IPS-18a (cell line): Measurements from ENCODE around the gene TSHR.
"Not testable (repeated sequence)": the region's sequence is repeated elsewhere in the genome, so short reads cannot be mapped to it uniquely, and the experiment has no call there.

Source experiments
- H3K27ac ChIP-seq: one replicate; pipeline ENCODE4 v1.5.1; 2013; ENCODE audit warnings: low read length
- H3K27me3 ChIP-seq: one replicate; pipeline ENCODE4 v1.6.1; 2013; ENCODE audit warnings: mild to moderate bottlenecking, low read length; ENCODE audit not compliant: control insufficient read depth, insufficient read depth
- H3K36me3 ChIP-seq: one replicate; pipeline ENCODE4 v1.6.1; 2013; ENCODE audit warnings: low read depth, low read length; ENCODE audit not compliant: control insufficient read depth
- H3K4me1 ChIP-seq: one replicate; pipeline ENCODE4 v1.6.1; 2013; ENCODE audit warnings: low read depth, low read length; ENCODE audit not compliant: control insufficient read depth
- H3K4me3 ChIP-seq: one replicate; pipeline ENCODE4 v1.5.1; 2013; ENCODE audit warnings: low read length
- H3K9ac ChIP-seq: one replicate; pipeline ENCODE4 v1.6.1; 2013; ENCODE audit warnings: mild to moderate bottlenecking, low read length, moderate library complexity
- H3K9me3 ChIP-seq: one replicate; pipeline ENCODE4 v1.6.1; 2013; ENCODE audit warnings: low read depth, low read length; ENCODE audit not compliant: control insufficient read depth

The TSHR gene

GRCh38 chr14:81051547-81051946 lies 96.1 kb downstream of the TSHR start:
- Histone ChIP-seq H3K27me3 (no peaks in the 10 kb centered on the region), H3K9me3 (peaks cover 3% of the 10 kb centered on the region), H3K27ac (no peak overlapping the region), H3K4me3 (no peak overlapping the region), H3K9ac (no peak overlapping the region), H3K36me3 (no peaks in the 10 kb centered on the region), H3K4me1 (no peaks in the 10 kb centered on the region)

GRCh38 chr14:81054057-81054456 lies 98.6 kb downstream of the TSHR start:
- not testable (repeated sequence) for H3K36me3 ChIP-seq, H3K4me1 ChIP-seq, H3K27me3 ChIP-seq, H3K9ac ChIP-seq, H3K4me3 ChIP-seq, H3K9me3 ChIP-seq, H3K27ac ChIP-seq

- Histone ChIP-seq H3K9me3 (peaks cover 3% of the 10 kb centered on the region), H3K4me3 (no peak overlapping the region), H3K36me3 (no peaks in the 10 kb centered on the region), H3K4me1 (no peaks in the 10 kb centered on the region), H3K9ac (no peak overlapping the region), H3K27ac (no peak overlapping the region), H3K27me3 (no peaks in the 10 kb centered on the region)
These were observed 100.5 kb downstream of the TSHR start for GRCh38 chr14:81055971-81056370.

- no peaks in the 10 kb centered on the region for H3K27me3 ChIP-seq
- no peaks in the 10 kb centered on the region for H3K36me3 ChIP-seq
- H3K4me3 ChIP-seq: no peak overlapping the region
- H3K4me1 ChIP-seq: no peaks in the 10 kb centered on the region
- no peak overlapping the region for H3K9ac ChIP-seq
- H3K27ac ChIP-seq: no peak overlapping the region
- H3K9me3 ChIP-seq: no peaks in the 10 kb centered on the region
These were observed 107.0 kb downstream of the TSHR start for GRCh38 chr14:81062380-81062779.

GRCh38 chr14:81062816-81063215 lies 107.4 kb downstream of the TSHR start:
- Histone ChIP-seq H3K9me3 (no peaks in the 10 kb centered on the region), H3K27me3 (no peaks in the 10 kb centered on the region), H3K4me1 (no peaks in the 10 kb centered on the region), H3K4me3 (no peak overlapping the region), H3K9ac (no peak overlapping the region), H3K36me3 (no peaks in the 10 kb centered on the region), H3K27ac (no peak overlapping the region)

- Histone ChIP-seq H3K9ac (no peak overlapping the region), H3K9me3 (peaks cover 7% of the 10 kb centered on the region), H3K27ac (no peak overlapping the region), H3K4me3 (no peak overlapping the region), H3K36me3 (no peaks in the 10 kb centered on the region), H3K27me3 (no peaks in the 10 kb centered on the region), H3K4me1 (no peaks in the 10 kb centered on the region)
These were observed 111.3 kb downstream of the TSHR start for GRCh38 chr14:81066672-81067071.

GRCh38 chr14:81067156-81067555 lies 111.7 kb downstream of the TSHR start:
- H3K4me1 ChIP-seq: no peaks in the 10 kb centered on the region
- H3K27ac ChIP-seq: no peak overlapping the region
- no peak overlapping the region for H3K4me3 ChIP-seq
- H3K9ac ChIP-seq: no peak overlapping the region
- H3K9me3 ChIP-seq: peaks cover 7% of the 10 kb centered on the region
- H3K36me3 ChIP-seq: no peaks in the 10 kb centered on the region
- H3K27me3 ChIP-seq: no peaks in the 10 kb centered on the region

- Histone ChIP-seq H3K27me3 (no peaks in the 10 kb centered on the region), H3K9me3 (peaks cover 7% of the 10 kb centered on the region)
These were observed 112.9 kb downstream of the TSHR start for GRCh38 chr14:81068176-81068782.

GRCh38 chr14:81070511-81070910 lies 115.1 kb downstream of the TSHR start:
- H3K27ac ChIP-seq: no peak overlapping the region
- H3K4me1 ChIP-seq: no peaks in the 10 kb centered on the region
- H3K36me3 ChIP-seq: no peaks in the 10 kb centered on the region
- H3K4me3 ChIP-seq: no peak overlapping the region
- H3K9me3 ChIP-seq: peaks cover 7% of the 10 kb centered on the region
- no peaks in the 10 kb centered on the region for H3K27me3 ChIP-seq
- no peak overlapping the region for H3K9ac ChIP-seq

More at GRCh38 chr14:81068176-81068782, 112.9 kb downstream of the TSHR start:
- Histone ChIP-seq H3K9ac (no peak overlapping the region), H3K27ac (no peak overlapping the region), H3K36me3 (no peaks in the 10 kb centered on the region), H3K4me1 (no peaks in the 10 kb centered on the region), H3K4me3 (no peak overlapping the region)

- Histone ChIP-seq H3K27ac (no peak overlapping the region), H3K36me3 (no peaks in the 10 kb centered on the region), H3K9me3 (no peaks in the 10 kb centered on the region), H3K4me1 (no peaks in the 10 kb centered on the region), H3K9ac (no peak overlapping the region), H3K27me3 (no peaks in the 10 kb centered on the region), H3K4me3 (no peak overlapping the region)
These were observed 130.2 kb downstream of the TSHR start for GRCh38 chr14:81085596-81085995.

- H3K9me3 ChIP-seq: no peaks in the 10 kb centered on the region
- H3K36me3 ChIP-seq: no peaks in the 10 kb centered on the region
- H3K4me3 ChIP-seq: no peak overlapping the region
- H3K9ac ChIP-seq: no peak overlapping the region
- H3K27me3 ChIP-seq: no peaks in the 10 kb centered on the region
- H3K4me1 ChIP-seq: no peaks in the 10 kb centered on the region
- no peak overlapping the region for H3K27ac ChIP-seq
These were observed 131.8 kb downstream of the TSHR start for GRCh38 chr14:81087230-81087629.

GRCh38 chr14:81091139-81091538 lies 135.7 kb downstream of the TSHR start:
- H3K27me3 ChIP-seq: no peaks in the 10 kb centered on the region
- H3K4me3 ChIP-seq: no peak overlapping the region
- H3K4me1 ChIP-seq: no peaks in the 10 kb centered on the region
- no peak overlapping the region for H3K9ac ChIP-seq
- H3K9me3 ChIP-seq: no peaks in the 10 kb centered on the region
- H3K27ac ChIP-seq: no peak overlapping the region
- no peaks in the 10 kb centered on the region for H3K36me3 ChIP-seq
